Neuronal stem cell (in vitro differentiated cells): ENCODE data around the gene B3GNT8.
A peak's percentile ranks its signal among the peaks of the same experiment; 100 is the strongest.

Experiments
- DNase-seq: peaks from one replicate; pipeline ENCODE4 v3.0.0-alpha.2; 2013; ENCODE audit warnings: low spot score
- H2AFZ ChIP-seq: one replicate; pipeline ENCODE4 v1.6.1; 2013; ENCODE audit warnings: mild to moderate bottlenecking, low read length, inconsistent platforms
- H2AK5ac ChIP-seq: 2 replicates; pipeline ENCODE4 v1.6.1; 2013; ENCODE audit warnings: low read depth, mild to moderate bottlenecking, inconsistent platforms, low read length, moderate library complexity, mixed read lengths
- H2BK120ac ChIP-seq: 2 replicates; pipeline ENCODE4 v1.6.1; 2013; ENCODE audit warnings: low read depth, mild to moderate bottlenecking, inconsistent platforms, low read length, moderate library complexity, mixed read lengths
- H2BK12ac ChIP-seq: one replicate; pipeline ENCODE4 v1.6.1; 2013; ENCODE audit warnings: low read length, inconsistent platforms
- H2BK15ac ChIP-seq: 2 replicates; pipeline ENCODE4 v1.6.1; 2013; ENCODE audit warnings: mild to moderate bottlenecking, low read length, inconsistent platforms, mixed read lengths
- H2BK5ac ChIP-seq: one replicate; pipeline ENCODE4 v1.6.1; 2013; ENCODE audit warnings: inconsistent platforms, mild to moderate bottlenecking, low read length, moderate library complexity
- H3K14ac ChIP-seq: one replicate; pipeline ENCODE4 v1.6.1; 2013; ENCODE audit warnings: low read length, inconsistent platforms
- H3K18ac ChIP-seq: 2 replicates; pipeline ENCODE4 v1.6.1; 2013; ENCODE audit warnings: low read length, inconsistent platforms
- H3K23ac ChIP-seq: 2 replicates; pipeline ENCODE4 v1.6.1; 2013; ENCODE audit warnings: low read depth, mild to moderate bottlenecking, mixed read lengths, low read length, inconsistent platforms; ENCODE audit not compliant: poor library complexity
- H3K27ac ChIP-seq: replicated peaks from 3 replicates; pipeline ENCODE4 v1.5.1; 2013; ENCODE audit warnings: low read length, inconsistent platforms
- H3K27me3 ChIP-seq, 3 experiments: 2 replicates each; pipeline ENCODE4 v1.6.1; 2013; ENCODE audit warnings: low read length in 3 of 3, mild to moderate bottlenecking in 2 of 3, inconsistent platforms in 1 of 3, low read depth in 1 of 3, mixed read lengths in 1 of 3, moderate library complexity in 1 of 3; ENCODE audit not compliant: control insufficient read depth in 3 of 3, insufficient read depth in 3 of 3
- H3K36me3 ChIP-seq, 2 donors: replicated peaks in 1 of 2; 2 replicates each; pipeline ENCODE4 v1.6.1; 2013; ENCODE audit warnings: low read length in 2 of 2; ENCODE audit not compliant: control insufficient read depth in 2 of 2, insufficient read depth in 2 of 2
- H3K4ac ChIP-seq: 2 replicates; pipeline ENCODE4 v1.6.1; 2013; ENCODE audit warnings: inconsistent platforms, mild to moderate bottlenecking, low read length, moderate library complexity
- H3K4me1 ChIP-seq, 2 donors: 1 replicate in 1 of 2; 2 replicates in 1 of 2; pipeline ENCODE4 v1.6.1; 2013; ENCODE audit warnings: low read length in 2 of 2, low read depth in 1 of 2; ENCODE audit not compliant: control insufficient read depth in 2 of 2, insufficient read depth in 1 of 2
- H3K4me2 ChIP-seq: one replicate; pipeline ENCODE4 v1.6.1; 2013; ENCODE audit warnings: mild to moderate bottlenecking, low read length, inconsistent platforms; ENCODE audit not compliant: insufficient read depth, poor library complexity, severe bottlenecking
- H3K4me3 ChIP-seq, 2 donors: 2 replicates each; pipeline ENCODE4 v1.5.1; 2013; ENCODE audit warnings: low read length in 2 of 2, mild to moderate bottlenecking in 2 of 2, inconsistent platforms in 1 of 2, moderate library complexity in 1 of 2
- H3K79me1 ChIP-seq: one replicate; pipeline ENCODE4 v1.6.1; 2013; ENCODE audit warnings: low read depth, mild to moderate bottlenecking, inconsistent platforms, low read length, moderate library complexity
- H3K9ac ChIP-seq: one replicate; pipeline ENCODE4 v1.6.1; 2013; ENCODE audit warnings: mild to moderate bottlenecking, low read depth, low read length, inconsistent platforms; ENCODE audit not compliant: poor library complexity
- H3K9me3 ChIP-seq, 2 donors: replicated peaks in 1 of 2; 2 replicates each; pipeline versions ENCODE3 to v1.6.1; 2013; ENCODE audit warnings: low read length in 2 of 2, mild to moderate bottlenecking in 2 of 2, inconsistent platforms in 1 of 2, low read depth in 1 of 2, mixed read lengths in 1 of 2, moderate library complexity in 1 of 2; ENCODE audit not compliant: control insufficient read depth in 2 of 2, insufficient read depth in 1 of 2
- H4K8ac ChIP-seq: one replicate; pipeline ENCODE4 v1.6.1; 2013; ENCODE audit warnings: low read depth, mild to moderate bottlenecking, inconsistent platforms, low read length, moderate library complexity
- H4K91ac ChIP-seq: one replicate; pipeline ENCODE4 v1.6.1; 2013; ENCODE audit warnings: low read length, low read depth, mild to moderate bottlenecking, inconsistent platforms; ENCODE audit not compliant: poor library complexity
- WGBS, 2 donors: extraction: QIAGEN DNeasy Blood & Tissue Kit; methylation state at CpG; one replicate each; pipeline ENCODE4 v1.1.7; 2013; ENCODE audit warnings: missing lambda C conversion rate in 2 of 2, mixed read lengths in 1 of 2; ENCODE audit not compliant: insufficient read length in 2 of 2, insufficient replicate concordance in 1 of 2; ENCODE audit errors: extremely low coverage in 2 of 2; 5-methylcytosine and 5-hydroxymethylcytosine counted together

Gene B3GNT8

GRCh38 chr19:41449865-41450178 lies 22.6 kb upstream of the B3GNT8 start:
- Histone ChIP-seq H3K27me3 (peaks cover 0 to 2% (median 2%) of the 10 kb centered on the region in 3 experiments), H3K4me3 (no peak overlapping the region), H3K79me1 (no peaks in the 10 kb centered on the region), H2BK12ac (no peak overlapping the region), H2BK5ac (no peak overlapping the region), H4K8ac (no peak overlapping the region), H3K23ac (no peak overlapping the region), H3K14ac (no peak overlapping the region), H2BK120ac (no peak overlapping the region), H3K36me3 (no peaks in the 10 kb centered on the region), H4K91ac (no peak overlapping the region), H3K4me2 (no peak overlapping the region), H3K4me1 (no peaks in the 10 kb centered on the region), H3K9ac (no peak overlapping the region), H3K18ac (no peak overlapping the region), H3K4ac (no peak overlapping the region), H3K9me3 (no peaks in the 10 kb centered on the region), H2AFZ (no peak overlapping the region), H3K27ac (no peak overlapping the region), H2BK15ac (no peak overlapping the region), H2AK5ac (no peak overlapping the region)
- no peak for DNase-seq
- WGBS, 2 donors: no CpG with 5 or more reads among the region's 3 CpGs

- Histone ChIP-seq H3K4ac (no peak overlapping the region), H3K4me2 (peak overlapping the region; percentile 18), H3K36me3 (no peaks in the 10 kb centered on the region), H3K27me3 (peaks cover 0 to 2% (median 2%) of the 10 kb centered on the region in 3 experiments), H3K18ac (no peak overlapping the region), H2BK15ac (no peak overlapping the region), H4K91ac (no peak overlapping the region), H3K27ac (no peak overlapping the region), H2BK12ac (no peak overlapping the region), H3K4me1 (no peaks in the 10 kb centered on the region), H3K79me1 (no peaks in the 10 kb centered on the region), H3K4me3 (peak overlapping the region in 1 of 2 donors; percentile 24), H3K9me3 (no peaks in the 10 kb centered on the region), H2BK120ac (no peak overlapping the region), H3K9ac (no peak overlapping the region), H2AK5ac (no peak overlapping the region), H4K8ac (no peak overlapping the region), H2AFZ (peak overlapping the region; percentile 86), H3K14ac (no peak overlapping the region), H2BK5ac (no peak overlapping the region), H3K23ac (no peak overlapping the region)
- DNase-seq: peak; percentile 79
- no CpG with 5 or more reads among the region's 22 CpGs for WGBS, 2 donors
These were observed 22.1 kb upstream of the B3GNT8 start for GRCh38 chr19:41449079-41449864.

GRCh38 chr19:41447732-41448332 lies 20.7 kb upstream of the B3GNT8 start:
- no peak overlapping the region for H3K14ac ChIP-seq
- no peak overlapping the region for H2AFZ ChIP-seq
- H3K23ac ChIP-seq: no peak overlapping the region
- no peak overlapping the region for H3K27ac ChIP-seq
- peaks cover 0 to 11% (median 2%) of the 10 kb centered on the region in 3 experiments for H3K27me3 ChIP-seq
- H3K9ac ChIP-seq: no peak overlapping the region
- H2BK120ac ChIP-seq: no peak overlapping the region
- H3K4ac ChIP-seq: no peak overlapping the region
- no peaks in the 10 kb centered on the region for H3K36me3 ChIP-seq
- no peak overlapping the region for H3K4me2 ChIP-seq
- no peak overlapping the region for H4K8ac ChIP-seq
- H2AK5ac ChIP-seq: no peak overlapping the region
- no peaks in the 10 kb centered on the region for H3K4me1 ChIP-seq
- no peak overlapping the region for H4K91ac ChIP-seq
- no CpG with 5 or more reads among the region's 12 CpGs for WGBS, 2 donors
- H3K79me1 ChIP-seq: no peaks in the 10 kb centered on the region
- no peak overlapping the region for H2BK15ac ChIP-seq
- H2BK5ac ChIP-seq: no peak overlapping the region
- H3K18ac ChIP-seq: no peak overlapping the region
- H2BK12ac ChIP-seq: no peak overlapping the region
- DNase-seq: no peak
- no peaks in the 10 kb centered on the region for H3K9me3 ChIP-seq
- H3K4me3 ChIP-seq: no peak overlapping the region

- Histone ChIP-seq H3K9me3 (no peaks in the 10 kb centered on the region), H3K4me2 (no peak overlapping the region), H2AK5ac (no peak overlapping the region), H3K36me3 (no peaks in the 10 kb centered on the region), H3K18ac (no peak overlapping the region), H2BK5ac (no peak overlapping the region), H3K79me1 (no peaks in the 10 kb centered on the region), H3K4ac (no peak overlapping the region), H4K8ac (no peak overlapping the region), H4K91ac (no peak overlapping the region), H3K23ac (no peak overlapping the region), H3K4me1 (no peaks in the 10 kb centered on the region), H2AFZ (no peak overlapping the region), H3K4me3 (no peak overlapping the region), H3K27ac (no peak overlapping the region), H3K9ac (no peak overlapping the region), H2BK12ac (no peak overlapping the region), H2BK15ac (no peak overlapping the region), H3K14ac (no peak overlapping the region), H3K27me3 (peaks cover 0 to 9% (median 2%) of the 10 kb centered on the region in 3 experiments), H2BK120ac (no peak overlapping the region)
- WGBS, 2 donors: no CpG with 5 or more reads among the region's 5 CpGs
- DNase-seq: no peak
These were observed 18.4 kb upstream of the B3GNT8 start for GRCh38 chr19:41445575-41445974.
